Medulla oblongata (tissue), 1 donor: Measurements from ENCODE around the gene PSME1.
A peak's percentile ranks its signal among the peaks of the same experiment; 100 is the strongest.

Experiments
- DNase-seq: peaks from one replicate; pipeline ENCODE4 v3.0.0-alpha.2; 2015; ENCODE audit errors: extremely low spot score

Gene PSME1

DNA sequence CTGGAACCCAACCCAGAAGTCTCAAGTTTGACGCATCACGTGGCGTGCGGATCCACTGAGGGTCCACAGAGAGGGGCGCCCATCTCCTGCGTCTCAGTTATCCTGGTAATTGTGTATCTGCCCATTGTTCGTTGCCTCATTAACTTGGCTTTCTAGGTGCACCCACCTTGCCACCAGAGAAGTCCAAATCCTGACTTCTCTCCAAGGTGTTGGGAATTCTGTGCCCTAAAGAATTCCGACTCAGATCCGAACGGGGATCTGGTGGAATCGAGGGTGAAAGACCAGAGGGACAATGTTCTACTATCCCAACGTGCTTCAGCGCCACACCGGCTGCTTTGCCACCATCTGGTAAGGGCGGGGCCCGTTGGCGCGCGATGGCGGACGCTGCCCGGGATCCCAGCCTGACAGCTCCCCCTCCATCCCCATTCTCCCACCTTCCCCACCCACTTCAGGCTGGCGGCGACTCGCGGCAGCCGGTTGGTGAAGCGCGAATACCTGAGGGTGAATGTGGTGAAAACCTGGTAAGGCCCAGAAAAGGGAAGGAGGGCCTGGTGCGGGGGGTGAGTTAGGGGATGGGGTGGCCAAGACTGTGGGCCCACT is 36.4 kb downstream of the PSME1 start:
- no peak for DNase-seq

DNA sequence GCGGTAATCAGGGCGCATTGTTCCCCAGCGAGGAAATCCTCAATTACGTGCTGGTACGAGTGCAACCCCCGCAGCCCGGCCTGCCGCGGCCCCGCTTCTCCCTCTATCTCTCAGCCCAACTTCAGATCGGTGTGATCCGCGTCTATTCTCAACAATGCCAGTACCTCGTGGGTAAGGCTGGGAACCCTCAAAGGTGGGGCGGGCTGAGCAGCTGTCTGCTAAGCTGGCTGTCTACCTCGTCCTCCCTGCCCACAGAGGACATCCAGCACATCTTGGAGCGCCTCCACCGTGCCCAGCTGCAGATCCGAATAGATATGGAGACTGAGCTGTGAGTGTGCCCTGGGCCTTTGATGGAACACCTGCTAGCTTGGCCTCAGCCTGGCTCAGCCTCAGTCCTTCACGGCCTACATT is 36.9 kb downstream of the PSME1 start:
- DNase-seq: no peak

DNA sequence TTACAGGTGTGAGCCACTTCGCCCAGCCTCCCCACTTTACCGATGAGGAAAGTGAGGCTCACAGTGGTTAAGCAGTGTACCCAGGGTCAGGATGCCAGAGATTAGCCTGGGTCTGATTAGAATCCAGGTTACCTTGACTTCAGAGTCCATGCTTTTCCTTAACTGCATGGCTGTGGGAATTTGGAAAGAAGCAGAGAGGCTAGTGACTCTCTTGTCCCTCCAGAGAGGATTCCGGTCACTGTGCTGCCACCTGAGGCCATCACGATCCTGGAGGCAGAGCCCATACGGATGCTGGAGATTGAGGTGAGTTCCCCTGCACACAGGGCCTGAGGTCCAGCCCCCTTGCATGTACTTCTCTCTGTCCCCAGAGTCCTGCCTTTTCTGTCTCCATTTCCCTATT is 40.6 kb downstream of the PSME1 start:
- DNase-seq: no peak

DNA sequence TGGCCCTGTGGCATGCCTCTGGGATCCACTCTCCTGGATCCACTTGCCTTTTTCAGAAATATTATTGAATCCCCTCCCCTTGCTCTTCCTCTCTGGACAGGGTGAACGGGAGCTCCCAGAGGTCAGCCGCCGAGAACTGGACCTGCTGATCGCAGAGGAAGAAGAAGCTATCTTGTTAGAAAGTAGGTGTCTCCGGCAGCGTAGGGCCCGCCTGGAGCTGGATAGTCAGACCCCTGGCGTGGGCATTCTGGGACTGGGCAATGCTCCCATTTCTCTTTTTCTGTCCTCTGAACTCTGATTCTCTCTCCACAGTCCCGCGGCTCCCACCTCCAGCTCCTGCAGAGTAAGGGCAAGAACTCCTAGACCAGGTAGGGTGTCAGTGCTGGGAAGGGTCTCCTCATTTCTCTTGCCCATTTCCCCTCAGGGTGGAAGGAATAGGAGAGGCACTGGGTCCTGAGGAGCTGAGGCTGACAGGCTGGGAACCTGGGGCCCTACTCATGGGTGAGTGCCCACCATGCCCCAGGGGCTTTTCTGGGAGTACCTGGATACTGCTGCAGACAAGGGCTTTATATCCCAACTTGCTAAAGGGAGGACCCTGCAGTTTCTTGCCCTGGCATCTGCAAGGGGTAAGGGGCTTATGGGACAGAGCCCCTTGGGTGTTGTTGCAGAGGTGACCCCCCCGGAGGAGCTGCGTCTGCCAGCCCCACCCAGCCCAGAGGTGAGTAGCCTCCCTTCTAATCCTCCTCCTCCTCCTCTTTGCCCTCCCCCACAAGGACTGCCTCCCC is 41.2 kb downstream of the PSME1 start:
- DNase-seq: no peak

DNA sequence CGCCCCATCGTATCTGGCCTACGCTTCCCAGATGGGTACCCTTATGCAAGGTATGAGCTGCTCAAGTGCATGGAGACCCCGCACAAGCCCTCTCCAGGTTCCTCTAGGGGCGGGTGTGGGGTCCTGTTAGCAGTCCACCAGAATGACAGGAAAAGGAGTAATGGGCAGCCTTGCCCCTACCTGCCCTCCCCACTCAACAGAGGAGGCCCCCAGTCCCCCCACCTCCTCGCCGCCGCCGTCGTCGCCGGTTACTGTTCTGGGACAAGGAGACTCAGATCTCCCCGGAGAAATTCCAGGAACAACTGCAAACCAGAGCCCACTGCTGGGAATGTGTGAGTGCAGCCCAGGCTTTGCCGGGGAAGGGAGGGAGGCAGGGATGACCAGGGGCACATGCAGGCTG is 41.9 kb downstream of the PSME1 start:
- DNase-seq: no peak

DNA sequence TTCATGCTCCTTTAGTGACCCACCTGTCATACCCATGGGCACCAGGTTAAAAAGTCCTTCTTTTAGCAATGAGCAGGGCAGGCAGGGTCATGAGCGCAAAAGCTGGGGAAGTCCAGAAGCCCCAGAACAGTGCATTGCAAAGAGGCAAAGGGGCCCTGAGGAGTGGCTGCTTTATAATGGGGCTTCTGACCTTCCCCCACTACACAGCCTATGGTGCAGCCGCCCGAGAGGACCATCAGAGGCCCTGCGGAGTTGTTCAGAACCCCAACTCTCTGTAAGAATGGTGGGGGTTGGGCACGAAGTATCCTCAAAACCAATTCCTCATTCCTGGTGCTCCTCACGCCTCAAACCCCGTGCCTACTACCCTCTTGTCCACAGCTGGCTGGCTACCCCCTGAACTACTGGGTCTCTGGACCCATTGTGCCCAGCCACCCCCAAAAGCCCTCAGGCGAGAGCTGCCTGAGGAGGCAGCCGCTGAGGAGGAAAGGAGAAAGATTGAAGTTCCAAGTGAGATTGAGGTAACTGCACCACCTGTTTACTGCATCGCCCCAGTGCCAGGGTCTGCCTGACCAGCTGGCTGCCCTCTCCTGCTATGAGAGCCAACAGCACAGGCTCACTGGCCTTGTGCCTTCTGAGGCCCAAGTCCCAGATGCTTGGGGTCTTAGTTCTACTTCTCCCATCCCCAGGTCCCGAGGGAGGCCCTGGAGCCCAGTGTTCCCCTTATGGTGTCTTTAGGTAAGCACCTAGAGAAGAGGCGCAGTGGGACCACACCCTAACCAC is 42.6 kb downstream of the PSME1 start:
- DNase-seq: no peak

DNA sequence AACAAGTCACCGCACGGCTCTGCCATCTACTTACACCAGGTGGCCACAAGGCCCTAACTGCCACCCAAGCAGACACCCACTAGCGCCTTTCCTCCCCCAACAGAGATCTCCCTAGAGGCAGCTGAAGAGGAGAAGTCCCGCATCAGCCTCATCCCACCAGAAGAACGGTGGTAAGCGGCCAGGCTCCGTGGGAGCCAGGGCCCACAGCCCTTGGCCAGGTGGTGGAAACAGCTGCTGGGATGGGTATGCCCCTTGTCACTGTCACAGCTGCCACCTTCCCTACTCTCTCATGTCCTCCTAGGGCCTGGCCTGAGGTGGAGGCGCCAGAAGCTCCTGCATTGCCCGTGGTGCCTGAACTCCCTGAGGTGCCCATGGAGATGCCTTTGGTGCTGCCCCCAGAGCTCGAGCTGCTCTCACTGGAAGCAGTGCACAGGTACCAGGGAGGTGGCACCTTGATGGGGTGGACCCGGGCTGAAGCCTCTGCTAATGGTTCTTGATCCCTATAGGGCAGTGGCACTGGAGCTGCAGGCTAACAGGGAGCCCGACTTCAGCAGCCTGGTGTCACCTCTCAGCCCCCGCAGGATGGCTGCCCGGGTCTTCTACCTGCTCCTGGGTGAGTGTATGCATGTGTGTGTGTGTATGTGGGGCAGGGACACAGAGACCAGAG is 43.4 kb downstream of the PSME1 start:
- DNase-seq: no peak

DNA sequence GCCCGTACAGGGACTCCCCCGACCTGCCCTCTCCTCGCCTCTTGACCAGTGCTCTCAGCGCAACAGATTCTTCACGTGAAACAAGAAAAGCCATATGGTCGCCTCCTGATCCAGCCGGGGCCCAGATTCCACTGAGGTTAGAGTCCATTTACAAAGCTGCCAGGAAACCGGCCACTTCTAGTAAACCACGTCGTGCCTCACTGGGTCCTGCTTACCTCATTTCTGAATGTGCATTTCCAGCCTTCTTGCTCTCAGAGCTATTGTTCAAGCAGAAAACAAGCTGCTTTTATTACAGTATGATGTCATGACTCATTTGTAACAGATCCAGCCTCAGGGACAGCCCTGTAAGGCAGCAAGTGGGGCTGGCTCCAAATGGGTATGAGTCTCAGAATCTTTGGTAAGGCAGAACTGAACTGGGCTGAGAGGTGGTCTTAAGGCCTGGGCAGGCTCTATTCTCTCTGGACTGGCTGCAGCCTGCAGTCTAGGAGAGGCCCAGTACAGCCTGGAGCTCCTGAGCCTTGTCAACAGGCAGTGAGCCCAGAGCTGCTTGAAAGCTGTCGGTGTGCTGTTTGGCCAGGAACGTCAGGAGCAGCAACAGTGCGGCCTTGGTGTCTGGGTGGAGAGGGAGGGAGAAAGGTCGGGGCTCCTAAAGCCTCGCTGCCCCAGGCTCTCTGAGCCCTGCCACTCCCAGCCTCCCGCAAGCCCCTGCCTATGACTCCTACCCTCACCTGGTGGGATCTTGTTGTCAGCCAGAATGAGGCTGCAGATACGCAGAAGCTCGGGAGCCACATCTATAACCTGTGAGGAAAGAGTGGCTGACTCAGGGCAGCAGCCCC is 44.2 kb downstream of the PSME1 start:
- peak; percentile 79 for DNase-seq

DNA sequence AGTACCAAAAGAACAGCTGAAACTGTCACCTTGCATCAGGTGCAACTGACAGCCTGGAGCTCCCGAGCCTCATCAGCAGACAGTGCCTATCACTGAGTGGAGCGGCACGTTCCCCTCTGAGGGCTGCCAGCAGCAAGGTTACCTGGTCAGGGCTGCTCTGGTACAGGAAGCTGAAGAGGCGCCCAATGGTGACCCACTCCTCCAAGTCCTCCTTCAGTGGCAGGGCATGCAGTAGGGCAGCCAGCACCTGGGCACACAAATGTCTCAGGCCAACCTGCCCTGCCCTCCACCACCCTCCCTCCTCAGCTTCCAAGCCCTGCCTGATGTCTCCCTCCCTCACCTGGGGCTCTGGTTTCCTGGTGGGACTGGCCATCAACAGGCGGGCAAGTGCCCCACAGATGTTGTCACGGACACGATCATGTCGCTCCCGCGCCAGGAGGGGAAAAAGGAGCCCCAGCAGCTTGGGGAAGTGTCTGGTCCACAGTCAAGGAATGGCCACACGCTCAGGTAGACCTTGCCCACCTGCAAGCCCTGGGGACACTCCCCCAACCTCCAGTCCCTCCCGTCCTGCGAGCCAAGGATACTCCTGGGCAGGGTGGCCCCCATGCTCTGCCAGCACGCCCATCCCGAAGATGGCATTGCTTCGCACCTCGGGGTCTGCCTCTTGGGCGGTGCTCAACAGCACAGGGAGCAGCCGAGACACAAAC is 45.5 kb downstream of the PSME1 start:
- no peak for DNase-seq

DNA sequence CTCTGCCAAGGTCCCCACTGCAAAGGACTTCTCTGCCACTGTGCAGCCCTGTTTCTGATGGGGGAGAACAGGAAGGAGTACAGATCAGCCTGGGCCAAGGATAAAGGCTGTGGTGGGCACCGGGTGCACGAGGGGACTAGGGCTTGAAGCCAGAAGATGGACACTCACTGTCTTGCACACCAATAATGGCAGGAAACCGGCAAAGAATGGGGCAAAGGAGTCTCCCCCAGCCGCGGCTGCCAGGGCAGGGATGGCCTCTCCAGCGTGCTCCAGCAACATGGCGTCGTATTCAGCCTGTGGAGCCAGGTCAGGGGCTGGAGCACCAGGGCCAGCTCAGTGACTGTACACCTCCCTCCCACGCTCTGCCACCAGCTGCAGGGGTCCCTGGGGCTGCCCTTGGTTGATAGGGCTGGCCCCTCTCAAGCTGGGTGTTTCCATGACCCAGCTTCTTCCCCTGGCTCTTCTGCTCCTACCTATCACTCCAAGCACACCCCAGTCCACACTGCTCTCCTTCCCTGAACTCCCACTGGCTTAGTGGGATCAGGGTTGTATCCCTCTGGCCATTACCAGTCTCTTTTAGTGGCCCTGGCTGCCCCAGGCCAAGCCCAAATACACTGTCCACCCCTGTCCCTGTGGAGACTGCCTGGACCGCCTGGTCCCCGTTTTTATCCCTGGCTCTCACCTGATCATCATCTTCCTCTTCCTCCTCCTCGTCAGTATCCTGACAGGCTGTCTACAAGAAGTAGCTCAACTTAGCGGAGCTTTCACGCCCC is 46.3 kb downstream of the PSME1 start:
- DNase-seq: no peak

DNA sequence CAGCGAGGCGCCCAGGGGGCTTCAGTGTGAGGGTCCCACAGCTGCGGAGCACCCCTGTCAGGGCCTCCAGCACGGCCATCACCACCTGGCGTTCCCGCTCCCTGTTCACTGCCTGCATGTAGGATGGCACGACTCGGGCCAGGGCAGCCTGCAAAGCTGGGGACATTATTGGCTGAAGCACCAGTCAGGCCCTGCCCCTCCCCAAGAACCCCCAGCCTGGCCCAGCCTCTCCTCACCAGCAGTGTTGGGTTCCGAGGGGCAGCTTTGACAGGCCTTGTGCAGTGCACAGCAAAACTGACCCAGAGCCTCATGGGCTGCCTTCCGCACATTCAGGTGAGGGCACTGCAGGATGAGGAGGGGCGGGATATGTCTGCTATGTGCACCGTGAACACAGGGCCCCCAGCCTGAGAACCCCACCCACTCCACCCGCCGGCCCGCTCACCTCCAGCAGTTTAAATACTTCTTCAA is 47.1 kb downstream of the PSME1 start:
- no peak for DNase-seq

DNA sequence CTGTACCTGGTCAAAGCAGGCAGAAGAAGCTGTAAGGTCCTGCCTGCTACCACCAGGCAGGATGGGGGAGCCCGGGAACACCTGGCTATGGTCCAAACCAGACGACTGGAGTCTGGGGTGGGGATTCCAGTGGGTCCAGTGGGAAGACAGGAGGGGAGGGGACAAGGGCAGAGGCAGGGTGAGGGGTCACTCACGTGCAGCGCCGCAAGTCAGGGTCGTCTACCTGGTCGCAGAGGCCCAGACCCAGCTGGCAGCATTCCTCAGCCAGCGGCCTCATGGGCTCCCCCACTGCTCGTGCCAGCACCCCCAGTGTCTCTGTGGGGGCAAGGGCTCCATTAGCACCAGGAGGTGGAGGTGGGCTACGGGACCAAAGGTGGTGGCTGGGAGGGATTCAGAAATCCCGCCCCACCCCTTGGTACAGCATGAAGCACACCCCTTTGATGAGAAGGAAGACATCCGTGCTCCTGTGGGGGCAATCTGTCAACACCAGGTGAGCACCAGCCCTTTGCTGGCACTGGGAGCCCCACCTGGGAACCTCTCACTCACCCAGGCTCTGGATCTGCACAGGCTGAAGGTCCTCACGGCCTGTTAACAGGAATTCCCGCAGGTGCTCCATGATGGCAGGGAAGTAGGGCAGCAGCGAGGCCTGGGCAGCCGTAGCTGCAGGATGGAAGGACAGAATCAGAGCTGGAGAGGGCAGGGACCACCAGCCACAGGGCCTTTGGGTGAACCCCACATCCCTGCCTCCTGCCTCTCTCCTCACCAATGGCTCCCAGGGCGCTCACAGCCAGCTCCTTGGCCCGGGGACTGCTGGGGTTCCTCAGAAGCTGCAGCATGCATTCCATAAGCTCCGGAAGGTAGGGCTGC is 48.3 kb downstream of the PSME1 start:
- no peak for DNase-seq

DNA sequence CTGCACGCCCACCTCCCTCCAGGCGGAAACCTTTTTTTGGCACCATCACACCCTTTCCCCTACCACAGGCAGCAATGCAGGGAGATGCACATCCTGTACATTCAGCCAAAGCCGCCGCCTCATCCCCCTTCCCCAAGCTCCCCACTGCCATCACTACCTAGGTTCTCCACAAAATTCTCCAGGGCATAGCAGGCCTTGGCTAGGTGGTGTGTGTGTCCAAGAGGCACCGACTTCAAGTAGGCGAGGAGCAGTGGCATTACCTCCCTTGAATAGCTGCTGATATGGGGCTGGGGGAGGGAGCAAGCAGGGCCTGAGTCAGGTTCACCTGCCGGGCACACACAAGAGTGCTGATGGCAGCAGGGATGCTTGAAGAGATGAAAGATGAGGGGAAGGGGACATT is 49.0 kb downstream of the PSME1 start:
- DNase-seq: no peak

DNA sequence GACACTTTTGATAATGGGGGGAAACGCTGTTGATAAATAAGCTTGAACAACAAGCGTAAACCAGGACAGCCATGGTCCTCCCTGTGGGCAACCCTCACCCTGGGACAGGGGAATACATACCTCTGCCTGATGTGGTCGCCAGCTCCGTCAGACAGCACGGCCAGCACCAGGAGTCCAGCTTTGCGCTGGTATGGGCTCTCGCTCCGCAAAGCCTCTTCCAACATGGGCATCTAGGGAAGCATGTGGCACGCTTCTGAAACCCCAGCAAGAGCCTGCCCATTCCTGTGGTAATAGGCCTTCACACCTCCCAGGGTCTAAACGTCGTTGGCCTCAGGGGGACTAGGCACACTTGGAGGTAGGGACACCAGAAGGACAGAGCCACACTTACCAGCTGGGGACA is 49.7 kb downstream of the PSME1 start:
- no peak for DNase-seq

DNA sequence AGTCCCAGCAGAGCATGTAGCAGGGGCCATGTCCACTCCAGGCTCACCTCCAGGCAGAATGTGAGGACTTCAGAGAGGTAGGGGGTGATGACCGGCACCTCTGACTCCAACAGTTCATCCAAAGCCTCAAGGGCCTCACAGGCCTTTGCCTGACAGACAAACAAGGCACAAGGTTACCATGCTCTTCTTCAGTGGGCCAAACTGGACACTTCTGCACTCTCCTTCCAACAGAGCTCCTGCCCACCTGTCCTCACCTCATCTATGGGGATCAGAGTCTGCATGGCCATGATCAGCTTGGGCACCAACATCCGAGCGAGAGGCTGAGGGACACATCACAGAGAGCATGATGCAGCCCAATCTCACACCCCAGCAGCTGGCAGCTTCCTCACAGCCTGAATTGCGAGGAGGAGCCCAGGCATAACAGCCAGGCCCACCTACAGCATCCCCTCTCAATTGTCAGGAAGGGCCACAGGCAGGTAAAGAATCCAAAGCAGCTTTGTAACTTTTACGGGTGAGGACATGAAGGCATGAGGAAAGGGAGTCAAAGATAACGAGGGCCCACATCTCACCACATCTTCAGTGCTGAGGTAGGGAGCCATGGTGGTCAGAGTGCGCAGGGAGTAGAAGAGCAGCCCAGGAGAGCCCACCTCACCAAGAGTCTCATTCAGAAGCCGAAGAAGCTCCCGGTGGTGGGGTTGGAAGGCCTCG is 51.0 kb downstream of the PSME1 start:
- DNase-seq: no peak

DNA sequence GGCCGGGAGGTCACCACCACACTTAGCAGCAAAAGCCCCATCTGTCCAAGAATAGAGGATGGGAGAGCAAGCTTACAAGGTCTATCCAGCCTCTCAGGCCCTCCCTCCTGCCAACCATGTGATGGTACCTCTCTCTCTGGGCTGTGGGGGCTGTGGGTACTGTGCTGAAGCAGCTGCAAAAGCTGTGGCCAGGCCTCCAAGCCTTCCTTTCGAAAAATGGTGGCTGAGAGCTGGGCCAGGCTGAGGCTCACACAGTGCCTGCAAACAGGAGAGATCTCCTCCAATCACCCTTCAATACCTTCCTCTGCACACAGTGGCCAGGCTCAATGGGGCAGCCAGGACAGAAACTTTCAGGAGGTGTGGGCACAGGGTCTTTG is 51.5 kb downstream of the PSME1 start:
- DNase-seq: no peak
